GM12865 (cell line): Measurements from ENCODE around the gene DUSP7.

Source experiments
- DNase-seq: peaks from one replicate; pipeline ENCODE4 v3.0.0; 2010; ENCODE audit warnings: low read depth
- H3K4me3 ChIP-seq: 2 replicates; pipeline ENCODE4 v1.5.1; 2011; ENCODE audit warnings: mild to moderate bottlenecking, low read depth, low read length, control low read depth
- CTCF ChIP-seq: IDR thresholded peaks from 2 replicates; pipeline ENCODE4 v1.5.1; 2011; ENCODE audit warnings: low read length, control low read depth, low read depth, inconsistent platforms; ENCODE audit not compliant: insufficient read depth; ENCODE audit errors: missing control alignments

DUSP7 gene

DNA sequence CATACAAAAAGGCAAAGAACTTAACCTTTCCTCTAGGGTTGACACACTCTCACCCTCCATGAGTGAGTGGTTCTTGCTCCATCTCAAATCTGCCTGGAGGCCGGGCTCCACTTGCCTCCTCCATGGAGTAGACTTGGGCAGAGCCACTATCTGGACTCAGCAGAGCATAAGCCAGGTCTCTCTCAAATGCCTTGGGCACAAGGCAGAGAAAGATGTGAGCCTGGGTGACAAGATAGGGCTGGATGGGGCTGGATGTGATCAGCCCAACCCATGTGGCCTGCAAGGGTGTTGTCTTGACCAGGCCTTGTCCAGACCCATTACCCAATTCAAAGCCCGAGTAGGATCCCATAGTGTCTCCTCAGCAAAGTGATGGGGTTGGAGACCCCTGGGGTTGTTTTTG, 56.5 kb downstream of the DUSP7 start:
- no peak overlapping the region for H3K4me3 ChIP-seq
- TF ChIP-seq CTCF = no peak
- DNase-seq = no peak
